ENCODE data around the gene PSMD7.

DNA sequence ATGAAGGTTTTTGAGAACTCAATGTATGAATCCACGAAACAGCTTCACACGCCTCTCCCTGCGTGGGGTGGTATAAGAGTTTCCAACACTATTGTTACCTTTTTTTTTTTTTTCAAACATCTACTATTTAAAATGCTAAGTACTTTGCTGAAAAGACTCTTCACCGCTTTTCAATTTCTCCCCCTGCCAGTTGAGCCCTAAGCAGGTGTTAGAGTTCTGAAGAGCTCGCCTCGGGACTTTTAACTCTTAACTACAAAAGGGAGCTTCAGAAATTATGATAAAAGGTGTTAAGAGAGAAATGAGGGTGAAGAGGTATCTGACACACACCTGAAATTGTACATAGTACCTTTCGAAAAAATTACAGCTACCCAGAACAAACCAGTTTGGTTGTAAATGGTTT is 20.9 kb upstream of the PSMD7 start:
- TF ChIP-seq, protein P1, sequence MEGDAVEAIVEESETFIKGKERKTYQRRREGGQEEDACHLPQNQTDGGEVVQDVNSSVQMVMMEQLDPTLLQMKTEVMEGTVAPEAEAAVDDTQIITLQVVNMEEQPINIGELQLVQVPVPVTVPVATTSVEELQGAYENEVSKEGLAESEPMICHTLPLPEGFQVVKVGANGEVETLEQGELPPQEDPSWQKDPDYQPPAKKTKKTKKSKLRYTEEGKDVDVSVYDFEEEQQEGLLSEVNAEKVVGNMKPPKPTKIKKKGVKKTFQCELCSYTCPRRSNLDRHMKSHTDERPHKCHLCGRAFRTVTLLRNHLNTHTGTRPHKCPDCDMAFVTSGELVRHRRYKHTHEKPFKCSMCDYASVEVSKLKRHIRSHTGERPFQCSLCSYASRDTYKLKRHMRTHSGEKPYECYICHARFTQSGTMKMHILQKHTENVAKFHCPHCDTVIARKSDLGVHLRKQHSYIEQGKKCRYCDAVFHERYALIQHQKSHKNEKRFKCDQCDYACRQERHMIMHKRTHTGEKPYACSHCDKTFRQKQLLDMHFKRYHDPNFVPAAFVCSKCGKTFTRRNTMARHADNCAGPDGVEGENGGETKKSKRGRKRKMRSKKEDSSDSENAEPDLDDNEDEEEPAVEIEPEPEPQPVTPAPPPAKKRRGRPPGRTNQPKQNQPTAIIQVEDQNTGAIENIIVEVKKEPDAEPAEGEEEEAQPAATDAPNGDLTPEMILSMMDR (IDR thresholded peaks at IDR 0.05; ENCODE audit: insufficient read depth, low read depth, low read length), result no peak
- TF ChIP-seq EZH2 (IDR thresholded peaks at IDR 0.05; ENCODE audit: insufficient read depth, low read length), result no peak
